MCF 10A (cell line): ENCODE results near the gene DDX3X. TPM values are rescaled to one million over a fixed set of nuclear protein-coding genes. Genes with fewer than 3 reads are reported as not detected.

Source experiments
- BruUV-seq: library from RNA; stranded (reverse); fragments of 400-500 nt; replicated peaks from 2 replicates; lab custom pipeline; 2021; lab: Mats Ljungman, UMichigan
- CTCF ChIA-PET: fragments of 300-600 bp; sonication (Branson Sonifier 250); formaldehyde crosslinking; extraction: SDS; loops from one replicate; lab custom pipeline; 2021; ENCODE audit warnings: antibody characterized with exemption, inconsistent platforms; lab: Yijun Ruan, JAX
- POLR2A ChIA-PET: fragments of 300-600, 350-650 bp; sonication (Branson Sonifier 250); formaldehyde crosslinking; extraction: SDS; loops from one replicate; lab custom pipeline; 2020; ENCODE audit warnings: antibody characterized with exemption, inconsistent platforms; lab: Yijun Ruan, JAX
- DNase-seq: peaks from one replicate; pipeline ENCODE4 v3.0.0-alpha.2; 2018; ENCODE audit not compliant: unreplicated experiment
- H3K27ac Mint-ChIP-seq: one replicate; pipeline ENCODE4 v1.8.0; 2022; ENCODE audit warnings: mild to moderate bottlenecking, low read depth, mixed read lengths; ENCODE audit not compliant: unreplicated experiment
- H3K27me3 Mint-ChIP-seq: one replicate; pipeline ENCODE4 v1.8.0; 2022; ENCODE audit warnings: mixed read lengths; ENCODE audit not compliant: insufficient read depth, unreplicated experiment
- H3K36me3 Mint-ChIP-seq: one replicate; pipeline ENCODE4 v1.8.0; 2022; ENCODE audit warnings: mild to moderate bottlenecking, moderate library complexity, mixed read lengths; ENCODE audit not compliant: insufficient read depth, unreplicated experiment
- H3K4me1 Mint-ChIP-seq: one replicate; pipeline ENCODE4 v1.8.0; 2022; ENCODE audit warnings: mixed read lengths; ENCODE audit not compliant: insufficient read depth, unreplicated experiment
- H3K4me3 Mint-ChIP-seq: one replicate; pipeline ENCODE4 v1.8.0; 2022; ENCODE audit warnings: mild to moderate bottlenecking, moderate library complexity, mixed read lengths; ENCODE audit not compliant: unreplicated experiment
- H3K9me3 Mint-ChIP-seq: one replicate; pipeline ENCODE4 v1.8.0; 2022; ENCODE audit warnings: mixed read lengths; ENCODE audit not compliant: unreplicated experiment
- intact Hi-C: fragments of 100-400 bp; cut with micrococcal nuclease; formaldehyde crosslinking; loops from 2 replicates; pipeline ENCODE4 v1.14.1; 2022
- total RNA-seq: library from RNA; stranded (reverse); gene quantifications from 2 replicates; pipeline ENCODE4 v1.2.3, GENCODE V29; 2022
- TF ChIP-seq, protein P1 (sequence below): fragments of 200-600 bp; IDR thresholded peaks from one replicate; pipeline ENCODE4 v1.8.0; 2022; ENCODE audit warnings: antibody characterized with exemption, mild to moderate bottlenecking; ENCODE audit not compliant: unreplicated experiment

The DDX3X gene
- total RNA-seq, 1 experiment from 2014 or later: 290 TPM

DNA sequence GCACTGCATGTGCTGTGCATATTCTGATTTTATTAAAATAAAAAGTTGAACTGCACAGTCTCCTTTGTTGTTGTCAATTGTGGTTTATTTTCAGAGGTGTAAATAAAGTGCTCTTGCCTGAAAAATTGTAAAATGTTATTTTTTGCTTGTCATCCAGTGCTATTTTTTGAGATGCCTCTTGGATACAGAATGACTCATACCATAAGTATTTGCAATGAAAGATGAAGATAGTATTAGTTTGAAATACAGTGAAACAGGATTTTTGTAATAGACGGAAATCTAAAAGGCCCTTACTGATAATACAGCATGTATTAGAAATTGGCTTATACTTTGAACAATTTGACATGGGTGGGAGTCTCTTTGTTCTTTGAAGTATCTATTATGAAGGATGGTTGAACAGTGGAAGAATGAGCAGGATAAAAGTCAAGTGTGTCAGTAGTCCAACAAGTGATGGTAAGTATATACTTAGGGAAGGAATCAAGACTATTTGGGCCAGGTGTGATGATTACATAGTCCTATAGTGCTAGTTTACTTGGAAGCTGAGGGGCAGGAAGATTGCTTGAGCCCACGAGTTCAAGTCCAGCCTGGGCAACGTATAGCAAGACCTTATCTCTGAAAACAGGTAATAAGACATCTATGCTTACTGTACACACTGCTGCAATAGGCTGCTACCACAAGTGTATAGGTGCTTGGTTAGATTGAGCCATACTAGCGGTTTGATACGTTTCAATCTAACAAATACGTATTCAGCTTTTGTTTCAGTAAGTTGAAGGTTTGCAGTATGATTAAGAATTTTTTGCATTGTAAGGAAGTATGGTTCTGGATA is 16.4 kb downstream of the DDX3X start:
- CTCF ChIA-PET: no interaction called here
- intact Hi-C loops: no loop called here

DNA sequence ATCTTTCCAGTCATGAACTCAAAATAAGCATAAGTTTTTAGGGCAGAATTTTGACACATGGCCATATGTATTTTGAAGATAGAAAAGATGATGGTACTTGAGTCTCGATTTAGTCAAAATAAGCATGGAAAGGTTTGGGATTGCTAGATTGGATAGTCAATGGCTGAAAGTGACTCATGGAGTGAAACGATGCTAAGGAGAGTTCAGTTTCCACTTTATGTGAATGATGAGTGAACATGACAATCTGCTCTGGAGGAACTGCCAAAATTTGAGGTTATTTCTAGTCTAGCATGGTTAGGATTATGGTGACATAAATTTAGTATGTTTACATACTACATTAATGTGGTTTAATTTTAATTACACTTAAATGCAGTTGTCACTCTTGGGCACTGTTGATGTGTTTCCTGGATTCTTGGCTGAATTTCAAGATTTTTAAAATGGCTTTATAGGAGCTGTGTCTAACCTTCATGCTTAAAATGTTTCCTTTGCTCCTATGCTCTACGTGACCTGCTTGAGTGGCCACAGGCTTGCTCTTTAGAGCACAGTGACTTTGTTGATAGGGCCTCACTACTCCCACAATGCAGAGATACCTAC is 17.1 kb downstream of the DDX3X start:
- CTCF ChIA-PET: no interaction called here
- no TSS peak for BruUV-seq
- no peak overlapping the region for H3K27ac Mint-ChIP-seq
- H3K4me1 Mint-ChIP-seq: peaks cover 25% of the 10 kb centered on the region
- TF ChIP-seq, protein P1, sequence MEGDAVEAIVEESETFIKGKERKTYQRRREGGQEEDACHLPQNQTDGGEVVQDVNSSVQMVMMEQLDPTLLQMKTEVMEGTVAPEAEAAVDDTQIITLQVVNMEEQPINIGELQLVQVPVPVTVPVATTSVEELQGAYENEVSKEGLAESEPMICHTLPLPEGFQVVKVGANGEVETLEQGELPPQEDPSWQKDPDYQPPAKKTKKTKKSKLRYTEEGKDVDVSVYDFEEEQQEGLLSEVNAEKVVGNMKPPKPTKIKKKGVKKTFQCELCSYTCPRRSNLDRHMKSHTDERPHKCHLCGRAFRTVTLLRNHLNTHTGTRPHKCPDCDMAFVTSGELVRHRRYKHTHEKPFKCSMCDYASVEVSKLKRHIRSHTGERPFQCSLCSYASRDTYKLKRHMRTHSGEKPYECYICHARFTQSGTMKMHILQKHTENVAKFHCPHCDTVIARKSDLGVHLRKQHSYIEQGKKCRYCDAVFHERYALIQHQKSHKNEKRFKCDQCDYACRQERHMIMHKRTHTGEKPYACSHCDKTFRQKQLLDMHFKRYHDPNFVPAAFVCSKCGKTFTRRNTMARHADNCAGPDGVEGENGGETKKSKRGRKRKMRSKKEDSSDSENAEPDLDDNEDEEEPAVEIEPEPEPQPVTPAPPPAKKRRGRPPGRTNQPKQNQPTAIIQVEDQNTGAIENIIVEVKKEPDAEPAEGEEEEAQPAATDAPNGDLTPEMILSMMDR: no peak
- POLR2A ChIA-PET: interaction anchor here (0.7 to 1.5 kb wide), 5 partner anchors 10 to 70 kb away, joined by 3 to 6 read pairs (median 3); no protein-coding TSS in a partner anchor
- H3K36me3 Mint-ChIP-seq: peaks cover 57% of the 10 kb centered on the region
- intact Hi-C loops: no loop called here
- no peaks in the 10 kb centered on the region for H3K9me3 Mint-ChIP-seq
- no peak overlapping the region for H3K4me3 Mint-ChIP-seq
- no peaks in the 10 kb centered on the region for H3K27me3 Mint-ChIP-seq
- DNase-seq: no peak

More for the DNA sequence above, 16.4 kb downstream of the DDX3X start:
- Mint-ChIP-seq H3K9me3 (no peaks in the 10 kb centered on the region), H3K4me3 (no peak overlapping the region), H3K36me3 (peaks cover 65% of the 10 kb centered on the region), H3K4me1 (peaks cover 25% of the 10 kb centered on the region), H3K27ac (no peak overlapping the region), H3K27me3 (no peaks in the 10 kb centered on the region)
- no TSS peak for BruUV-seq
- POLR2A ChIA-PET: interaction anchor here (0.7 to 1.5 kb wide), 6 partner anchors 9 to 70 kb away, joined by 3 to 6 read pairs (median 4); partner anchors contain the start of gene DDX3X
- no peak for DNase-seq
- TF ChIP-seq, protein P1: no peak

DNA sequence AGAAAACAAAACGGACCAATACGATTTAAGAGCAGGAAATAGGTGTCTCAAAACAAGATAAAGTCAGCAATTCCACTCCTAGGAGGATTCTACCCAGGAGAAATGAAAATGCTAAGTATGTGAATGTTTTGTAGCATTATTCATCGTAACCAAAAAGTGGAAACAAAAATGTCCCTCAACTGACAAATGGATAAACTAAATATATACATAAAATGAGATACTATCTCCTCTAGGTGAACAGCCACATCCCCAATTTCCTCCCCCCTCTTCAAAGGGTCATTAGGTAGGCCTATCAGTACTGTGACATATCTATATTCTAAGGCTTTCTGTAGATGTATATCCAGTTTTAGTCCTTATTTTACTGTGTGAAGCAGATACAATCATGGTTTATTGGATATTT is 18.0 kb downstream of the DDX3X start:
- no peak overlapping the region for H3K27ac Mint-ChIP-seq
- intact Hi-C loops: no loop called here
- peaks cover 25% of the 10 kb centered on the region for H3K4me1 Mint-ChIP-seq
- BruUV-seq: no TSS peak
- TF ChIP-seq, protein P1: no peak
- no peak for DNase-seq
- ChIA-PET CTCF (no interaction called here), POLR2A (interaction anchor here (1.0 to 1.5 kb wide), 2 partner anchors 12 to 13 kb away, joined by 3 to 6 read pairs; no protein-coding TSS in a partner anchor)
- no peaks in the 10 kb centered on the region for H3K27me3 Mint-ChIP-seq
- H3K9me3 Mint-ChIP-seq: no peaks in the 10 kb centered on the region
- H3K36me3 Mint-ChIP-seq: peaks cover 53% of the 10 kb centered on the region
- no peak overlapping the region for H3K4me3 Mint-ChIP-seq

DNA sequence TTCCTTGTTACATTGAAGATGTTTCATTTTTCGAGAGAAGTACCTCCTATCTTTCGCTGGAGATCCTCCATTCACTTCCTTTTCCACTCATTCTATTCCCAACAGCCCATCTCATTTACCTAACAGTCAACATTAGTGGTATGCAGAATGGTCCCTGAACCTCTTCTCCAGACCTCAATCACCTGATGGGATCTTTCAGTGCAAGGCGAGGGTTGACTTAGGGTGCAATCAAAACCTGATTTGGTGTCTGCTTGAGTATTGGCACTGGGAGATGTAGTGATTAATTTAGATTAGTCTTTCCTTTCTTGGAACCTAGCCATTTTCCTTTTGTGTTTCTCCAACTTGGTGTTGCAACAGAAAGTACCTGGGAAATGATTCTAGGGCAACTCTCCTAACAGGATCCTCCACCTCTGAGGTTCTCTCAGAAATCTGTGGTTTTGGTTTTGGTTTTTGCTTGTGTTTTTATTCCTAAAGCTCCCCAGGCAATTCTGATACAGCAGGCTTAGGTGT is 18.4 kb downstream of the DDX3X start:
- POLR2A ChIA-PET: interaction anchor here (1.2 kb wide), 1 partner anchor 16 kb away, joined by 6 read pairs; no protein-coding TSS in a partner anchor
- Mint-ChIP-seq H3K4me3 (no peak overlapping the region), H3K36me3 (peaks cover 50% of the 10 kb centered on the region), H3K27ac (no peak overlapping the region), H3K9me3 (no peaks in the 10 kb centered on the region), H3K27me3 (no peaks in the 10 kb centered on the region), H3K4me1 (peaks cover 25% of the 10 kb centered on the region)
- CTCF ChIA-PET: no interaction called here
- BruUV-seq: no TSS peak
- intact Hi-C loops: no loop called here
- TF ChIP-seq, protein P1: no peak
- DNase-seq: peak; percentile 78
